Upper lobe of right lung (tissue), 1 donor: ENCODE data around the gene AQP12B. TPM values are rescaled to one million over a fixed set of nuclear protein-coding genes. Genes with fewer than 3 reads are reported as not detected.

Experiments
- ATAC-seq: fragments of 200-7000 bp; cut with Tn5 transposase; one replicate; pipeline ENCODE4 v1.9.1; 2020; ENCODE audit warnings: mild to moderate bottlenecking, moderate library complexity
- DNase-seq: peaks from one replicate; pipeline ENCODE4 v3.0.0-alpha.2; 2020
- H3K27ac ChIP-seq: fragments of 200-600 bp; one replicate; pipeline ENCODE4 v1.8.0; 2022
- H3K27me3 ChIP-seq: fragments of 200-600 bp; one replicate; pipeline ENCODE4 v1.8.0; 2022; ENCODE audit warnings: mild to moderate bottlenecking
- H3K36me3 ChIP-seq: fragments of 200-600 bp; one replicate; pipeline ENCODE4 v1.8.0; 2022
- H3K4me1 ChIP-seq: fragments of 200-600 bp; one replicate; pipeline ENCODE4 v1.8.0; 2022
- H3K4me3 ChIP-seq: fragments of 200-600 bp; one replicate; pipeline ENCODE4 v1.8.0; 2022; ENCODE audit warnings: mild to moderate bottlenecking
- H3K9me3 ChIP-seq: fragments of 200-600 bp; one replicate; pipeline ENCODE4 v1.8.0; 2022
- CTCF ChIP-seq: fragments of 200-600 bp; IDR thresholded peaks from one replicate; pipeline ENCODE4 v1.8.0; 2022; ENCODE audit warnings: antibody characterized with exemption
- intact Hi-C: fragments of 100-400 bp; cut with DNase I; formaldehyde crosslinking; loops from one replicate; pipeline ENCODE4 v1.11.0; 2022
- total RNA-seq: library from RNA; stranded (reverse); fragmentation: NEBNext Ultra II Directional; extraction: Animal tissue kit (Norgen Biotek cat#: 25700); gene quantifications from one replicate; pipeline ENCODE4 v1.2.1, GENCODE V29; 2021
- donor health status: DM: no; HTN: yes; CAD: no; lungs with severe emphysema.

AQP12B gene
- total RNA-seq, 1 donor from 2014 or later, result not detected

- Histone ChIP-seq H3K4me3 (no peak overlapping the region), H3K36me3 (no peaks in the 10 kb centered on the region), H3K27me3 (peaks cover 18% of the 10 kb centered on the region), H3K27ac (no peak overlapping the region), H3K9me3 (no peaks in the 10 kb centered on the region), H3K4me1 (peaks cover 4% of the 10 kb centered on the region)
- intact Hi-C loops, result no loop called here
- ATAC-seq (no peak), DNase-seq (no peak)
- TF ChIP-seq CTCF, result no peak
Observed at GRCh38 chr2:240651185-240651584, 31.5 kb downstream of the AQP12B start.

GRCh38 chr2:240650254-240650965, 32.3 kb downstream of the AQP12B start:
- intact Hi-C loops, result no loop called here
- Histone ChIP-seq H3K36me3 (no peaks in the 10 kb centered on the region), H3K4me1 (no peaks in the 10 kb centered on the region), H3K27me3 (peaks cover 26% of the 10 kb centered on the region), H3K9me3 (no peaks in the 10 kb centered on the region), H3K4me3 (no peak overlapping the region), H3K27ac (no peak overlapping the region)
- TF ChIP-seq CTCF, result no peak
- no peak for DNase-seq
- no peak for ATAC-seq

GRCh38 chr2:240649331-240649730, 33.4 kb downstream of the AQP12B start:
- Histone ChIP-seq H3K27me3 (peaks cover 31% of the 10 kb centered on the region), H3K4me1 (no peaks in the 10 kb centered on the region), H3K9me3 (no peaks in the 10 kb centered on the region), H3K36me3 (no peaks in the 10 kb centered on the region), H3K27ac (no peak overlapping the region), H3K4me3 (no peak overlapping the region)
- TF ChIP-seq CTCF, result no peak
- no peak for DNase-seq
- ATAC-seq, result no peak
- intact Hi-C loops, result no loop called here

- Histone ChIP-seq H3K4me1 (no peaks in the 10 kb centered on the region), H3K4me3 (no peak overlapping the region), H3K9me3 (no peaks in the 10 kb centered on the region), H3K36me3 (no peaks in the 10 kb centered on the region), H3K27ac (no peak overlapping the region), H3K27me3 (peaks cover 31% of the 10 kb centered on the region)
- TF ChIP-seq CTCF, result no peak
- DNase-seq (no peak), ATAC-seq (no peak)
- intact Hi-C loops, result no loop called here
Observed at GRCh38 chr2:240648650-240649275, 33.9 kb downstream of the AQP12B start.

- no peak for TF ChIP-seq CTCF
- Histone ChIP-seq H3K36me3 (no peaks in the 10 kb centered on the region), H3K4me1 (no peaks in the 10 kb centered on the region), H3K27ac (no peak overlapping the region), H3K27me3 (peaks cover 36% of the 10 kb centered on the region), H3K9me3 (no peaks in the 10 kb centered on the region), H3K4me3 (no peak overlapping the region)
- intact Hi-C loops, result no loop called here
- ATAC-seq (no peak), DNase-seq (no peak)
Observed at GRCh38 chr2:240648155-240648649, 34.5 kb downstream of the AQP12B start.
